ENCODE measurements around the gene NEK5.
"Not testable (repeated sequence)": the region's sequence is repeated elsewhere in the genome, so short reads cannot be mapped to it uniquely, and the experiment has no call there.

DNA sequence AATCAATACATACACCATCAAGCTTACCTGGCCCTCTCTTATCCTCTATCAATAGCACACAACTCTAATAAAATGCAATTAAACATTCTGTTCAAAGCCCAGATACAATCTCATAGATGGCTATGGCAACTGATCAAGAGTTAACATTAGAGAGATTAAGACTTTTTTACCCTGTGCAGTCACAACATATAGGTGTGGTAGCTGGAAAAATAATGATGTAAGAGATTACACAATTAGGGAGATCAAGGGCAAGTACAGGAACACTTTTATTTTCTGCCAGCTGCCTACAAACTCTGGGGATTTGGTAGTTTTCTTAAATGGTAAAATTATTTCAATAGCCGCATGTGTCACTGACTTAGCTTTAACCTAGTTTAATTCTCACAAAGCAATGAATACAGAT, 42.8 kb upstream of the NEK5 start:
- not testable (repeated sequence) for TF ChIP-seq POLR2AphosphoS5 (IDR thresholded peaks at IDR 0.05; ENCODE audit: borderline replicate concordance, low read depth, low read length); EZH2 (IDR thresholded peaks at IDR 0.05)
